Thyroid gland (tissue), 4 donors: ENCODE results near the gene ZNF584.

Experiments used
- POLR2A ChIP-seq, 2 donors: fragments of 450-650 bp; IDR thresholded peaks; one replicate each; pipeline ENCODE4 v1.6.1; 2017; ENCODE audit warnings: antibody characterized with exemption in 2 of 2, mild to moderate bottlenecking in 2 of 2, moderate library complexity in 1 of 2
- TF ChIP-seq, protein P1 (sequence below), 6 experiments: fragments of 200-600 bp in 3 of 6; fragments of 450-650 bp in 3 of 6; sonication (generic) in 3 of 6; IDR thresholded peaks; one replicate each; pipeline ENCODE4 v1.5.1; 2016 to 2019; ENCODE audit warnings: antibody characterized with exemption in 6 of 6, mild to moderate bottlenecking in 2 of 6, inconsistent platforms in 1 of 6, moderate library complexity in 1 of 6

GRCh38 chr19:58456111-58456510, 47.7 kb downstream of the ZNF584 start:
- TF ChIP-seq, protein P1, sequence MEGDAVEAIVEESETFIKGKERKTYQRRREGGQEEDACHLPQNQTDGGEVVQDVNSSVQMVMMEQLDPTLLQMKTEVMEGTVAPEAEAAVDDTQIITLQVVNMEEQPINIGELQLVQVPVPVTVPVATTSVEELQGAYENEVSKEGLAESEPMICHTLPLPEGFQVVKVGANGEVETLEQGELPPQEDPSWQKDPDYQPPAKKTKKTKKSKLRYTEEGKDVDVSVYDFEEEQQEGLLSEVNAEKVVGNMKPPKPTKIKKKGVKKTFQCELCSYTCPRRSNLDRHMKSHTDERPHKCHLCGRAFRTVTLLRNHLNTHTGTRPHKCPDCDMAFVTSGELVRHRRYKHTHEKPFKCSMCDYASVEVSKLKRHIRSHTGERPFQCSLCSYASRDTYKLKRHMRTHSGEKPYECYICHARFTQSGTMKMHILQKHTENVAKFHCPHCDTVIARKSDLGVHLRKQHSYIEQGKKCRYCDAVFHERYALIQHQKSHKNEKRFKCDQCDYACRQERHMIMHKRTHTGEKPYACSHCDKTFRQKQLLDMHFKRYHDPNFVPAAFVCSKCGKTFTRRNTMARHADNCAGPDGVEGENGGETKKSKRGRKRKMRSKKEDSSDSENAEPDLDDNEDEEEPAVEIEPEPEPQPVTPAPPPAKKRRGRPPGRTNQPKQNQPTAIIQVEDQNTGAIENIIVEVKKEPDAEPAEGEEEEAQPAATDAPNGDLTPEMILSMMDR (IDR thresholded peaks at IDR 0.05), result no peak
- no peak for TF ChIP-seq POLR2A (IDR thresholded peaks at IDR 0.05)
